H1 (cell line): ENCODE data around the gene CNRIP1. TPM values are rescaled to one million over a fixed set of nuclear protein-coding genes. Genes with fewer than 3 reads are reported as not detected.

Source experiments
- CTCF ChIA-PET: fragments of 300-600 bp; sonication (Branson Sonifier 250); formaldehyde crosslinking; loops from one replicate; lab custom pipeline; 2021; ENCODE audit not compliant: partially characterized antibody; lab: Charles Lee
- POLR2A ChIA-PET: fragments of 300-600 bp; sonication (Branson Sonifier 250); formaldehyde crosslinking; loops from one replicate; lab custom pipeline; 2021; ENCODE audit warnings: inconsistent platforms; ENCODE audit not compliant: partially characterized antibody; lab: Charles Lee
- DNase-seq, 2 experiments: peaks; one replicate each; pipeline versions ENCODE4 v3.0.0 to v3.0.0-alpha.2; 2010 to 2022; ENCODE audit warnings: low spot score in 2 of 2, low read depth in 1 of 2, mixed read lengths in 1 of 2
- FAIRE-seq: peaks from 2 replicates; lab custom pipeline; 2011; peaks lifted over from hg19 to GRCh38; lab: Jason Lieb, UNC
- H2AFZ ChIP-seq: 2 replicates; pipeline ENCODE4 v1.8.1; 2012; ENCODE audit warnings: low read length, inconsistent platforms
- H2AK5ac ChIP-seq: 2 replicates; pipeline ENCODE4 v1.6.1; 2013; ENCODE audit warnings: low read depth, low read length
- H2BK120ac ChIP-seq: replicated peaks from 2 replicates; pipeline ENCODE3; 2013; ENCODE audit warnings: low read depth, low read length, inconsistent platforms
- H2BK12ac ChIP-seq: 2 replicates; pipeline ENCODE4 v1.6.1; 2013; ENCODE audit warnings: low read depth, low read length
- H2BK15ac ChIP-seq: 2 replicates; pipeline ENCODE4 v1.6.1; 2013; ENCODE audit warnings: low read length
- H2BK20ac ChIP-seq: 2 replicates; pipeline ENCODE4 v1.6.1; 2013; ENCODE audit warnings: low read length
- H2BK5ac ChIP-seq: 2 replicates; pipeline ENCODE4 v1.6.1; 2013; ENCODE audit warnings: low read depth, low read length
- H3K14ac ChIP-seq: 2 replicates; pipeline ENCODE4 v1.6.1; 2013; ENCODE audit warnings: inconsistent platforms; ENCODE audit not compliant: insufficient read length
- H3K18ac ChIP-seq: 2 replicates; pipeline ENCODE4 v1.6.1; 2013; ENCODE audit warnings: low read length; ENCODE audit errors: extremely low read depth
- H3K23ac ChIP-seq: 2 replicates; pipeline ENCODE4 v1.6.1; 2013; ENCODE audit warnings: inconsistent platforms; ENCODE audit not compliant: insufficient read length
- H3K23me2 ChIP-seq: 2 replicates; pipeline ENCODE4 v1.6.1; 2013; ENCODE audit warnings: low read depth, low read length
- H3K27ac ChIP-seq: 2 replicates; pipeline ENCODE4 v1.6.1; 2011; ENCODE audit warnings: low read depth, low read length, inconsistent platforms
- H3K27me3 ChIP-seq, 4 experiments: replicated peaks in 1 of 4; 1 replicate in 1 of 4; 2 replicates in 3 of 4; pipeline versions ENCODE4 v1.6.1 to v1.8.1; 2011 to 2013; ENCODE audit warnings: low read length in 3 of 4, mild to moderate bottlenecking in 3 of 4, inconsistent platforms in 2 of 4, mixed read lengths in 2 of 4, moderate library complexity in 1 of 4; ENCODE audit not compliant: control insufficient read depth in 3 of 4, insufficient read depth in 3 of 4; ENCODE audit errors: extremely low read depth in 1 of 4
- H3K36me3 ChIP-seq, 4 experiments: 2 replicates each; pipeline versions ENCODE4 v1.6.1 to v1.8.1; 2011 to 2013; ENCODE audit warnings: mild to moderate bottlenecking in 4 of 4, low read length in 3 of 4, moderate library complexity in 2 of 4, control low read depth in 1 of 4, inconsistent platforms in 1 of 4; ENCODE audit not compliant: insufficient read depth in 4 of 4, control insufficient read depth in 2 of 4
- H3K4ac ChIP-seq: replicated peaks from 2 replicates; pipeline ENCODE3; 2013; ENCODE audit warnings: low read length, low read depth, mixed read lengths, inconsistent platforms; ENCODE audit not compliant: insufficient read length
- H3K4me1 ChIP-seq, 4 experiments: replicated peaks in 1 of 4; 1 replicate in 1 of 4; 2 replicates in 3 of 4; pipeline versions ENCODE4 v1.6.1 to v1.8.1; 2011 to 2013; ENCODE audit warnings: low read length in 3 of 4, inconsistent platforms in 2 of 4, mixed read lengths in 1 of 4; ENCODE audit not compliant: insufficient read depth in 4 of 4, control insufficient read depth in 3 of 4
- H3K4me2 ChIP-seq, 2 experiments: 2 replicates each; pipeline versions ENCODE4 v1.6.1 to v1.8.1; 2011 to 2013; ENCODE audit warnings: low read depth in 2 of 2, low read length in 2 of 2, control low read depth in 1 of 2, inconsistent platforms in 1 of 2, mild to moderate bottlenecking in 1 of 2; ENCODE audit not compliant: insufficient read depth in 1 of 2
- H3K4me3 ChIP-seq, 4 experiments: fragments of 200-600, 300-600 bp in 1 of 4; sonication (generic), shearing (Covaris generic), sonication (Bioruptor Twin) in 1 of 4; 2 replicates each; pipeline versions ENCODE4 v1.5.1 to v1.8.1; 2011 to 2016; ENCODE audit warnings: low read length in 4 of 4, low read depth in 3 of 4, control low read depth in 2 of 4, inconsistent platforms in 2 of 4, mild to moderate bottlenecking in 2 of 4, mixed read lengths in 1 of 4, moderate library complexity in 1 of 4; ENCODE audit not compliant: insufficient read depth in 2 of 4; ENCODE audit errors: extremely low read depth in 1 of 4
- H3K56ac ChIP-seq: replicated peaks from 2 replicates; pipeline ENCODE3; 2013; ENCODE audit warnings: low read depth, mild to moderate bottlenecking, mixed read lengths, low read length, inconsistent platforms; ENCODE audit not compliant: insufficient read length
- H3K79me1 ChIP-seq: 2 replicates; pipeline ENCODE4 v1.6.1; 2013; ENCODE audit warnings: low read depth, low read length, control low read depth
- H3K79me2 ChIP-seq, 2 experiments: 2 replicates each; pipeline versions ENCODE4 v1.6.1 to v1.8.1; 2012 to 2013; ENCODE audit warnings: low read length in 2 of 2, mild to moderate bottlenecking in 2 of 2, inconsistent platforms in 1 of 2; ENCODE audit not compliant: insufficient read depth in 2 of 2, control insufficient read depth in 1 of 2
- H3K9ac ChIP-seq, 4 experiments: replicated peaks in 1 of 4; 1 replicate in 1 of 4; 2 replicates in 3 of 4; pipeline versions ENCODE4 v1.6.1 to v1.8.1; 2011 to 2013; ENCODE audit warnings: low read depth in 3 of 4, low read length in 3 of 4, control low read depth in 2 of 4, mild to moderate bottlenecking in 2 of 4, moderate library complexity in 2 of 4, inconsistent platforms in 1 of 4; ENCODE audit errors: extremely low read depth in 1 of 4
- H3K9me3 ChIP-seq, 2 experiments: 2 replicates each; pipeline versions ENCODE4 v1.6.1 to v1.8.1; 2012 to 2013; ENCODE audit warnings: mild to moderate bottlenecking in 2 of 2, moderate library complexity in 2 of 2, control low read depth in 1 of 2, inconsistent platforms in 1 of 2, low read depth in 1 of 2, low read length in 1 of 2, mixed read lengths in 1 of 2; ENCODE audit not compliant: insufficient read depth in 2 of 2
- H4K20me1 ChIP-seq, 2 experiments: replicated peaks in 1 of 2; 2 replicates each; pipeline versions ENCODE3 to v1.8.1; 2011 to 2013; ENCODE audit warnings: inconsistent platforms in 2 of 2, low read length in 2 of 2, mild to moderate bottlenecking in 1 of 2; ENCODE audit not compliant: insufficient read depth in 2 of 2, control insufficient read depth in 1 of 2
- H4K5ac ChIP-seq: 2 replicates; pipeline ENCODE4 v1.6.1; 2013; ENCODE audit warnings: low read length, low read depth, mixed read lengths, inconsistent platforms; ENCODE audit not compliant: insufficient read length
- H4K8ac ChIP-seq: 2 replicates; pipeline ENCODE4 v1.8.0; 2013; ENCODE audit warnings: mild to moderate bottlenecking, moderate library complexity, low read length, inconsistent platforms; ENCODE audit not compliant: insufficient read depth; ENCODE audit errors: extremely low read depth
- H4K91ac ChIP-seq: replicated peaks from 2 replicates; pipeline ENCODE3; 2013; ENCODE audit warnings: low read length, mixed read lengths, inconsistent platforms; ENCODE audit not compliant: insufficient read length
- CBX5 ChIP-seq: fragments of 300-800, 300-1000 bp; sonication (generic); IDR thresholded peaks from 2 replicates; pipeline ENCODE4 v1.7.1; 2016; ENCODE audit warnings: antibody characterized with exemption, low read length, low read depth
- CEBPB ChIP-seq: IDR thresholded peaks from 2 replicates; pipeline ENCODE4 v1.6.1; 2012; ENCODE audit warnings: low read depth, low read length
- CHD2 ChIP-seq: IDR thresholded peaks from 2 replicates; pipeline ENCODE4 v1.6.1; 2012; ENCODE audit warnings: low read length, improper control_type of control experiment
- EZH2 ChIP-seq: fragments of 200-600 bp; sonication (generic); IDR thresholded peaks from 2 replicates; pipeline ENCODE4 v1.7.1; 2012; ENCODE audit warnings: low read depth, mild to moderate bottlenecking, moderate library complexity, low read length, inconsistent platforms; ENCODE audit not compliant: severe bottlenecking
- FOSL1 ChIP-seq: IDR thresholded peaks from 2 replicates; pipeline ENCODE4 v1.6.1; 2011; ENCODE audit warnings: mild to moderate bottlenecking, low read depth, low read length, moderate library complexity; ENCODE audit not compliant: insufficient read depth
- HDAC6 ChIP-seq: IDR thresholded peaks from one replicate; pipeline ENCODE4 v1.7.1; 2012; ENCODE audit warnings: low read depth, mild to moderate bottlenecking, inconsistent platforms, low read length, moderate library complexity
- KDM4A ChIP-seq: IDR thresholded peaks from one replicate; pipeline ENCODE4 v1.7.1; 2012; ENCODE audit warnings: low read depth, mild to moderate bottlenecking, moderate library complexity, low read length, inconsistent platforms; ENCODE audit not compliant: severe bottlenecking
- PHF8 ChIP-seq: fragments of 200-600 bp; sonication (generic); conservative IDR thresholded peaks from 2 replicates; pipeline ENCODE4 v1.7.1; 2012; ENCODE audit warnings: low read depth, mild to moderate bottlenecking, inconsistent platforms, low read length, moderate library complexity
- POU5F1 ChIP-seq: IDR thresholded peaks from 2 replicates; pipeline ENCODE4 v1.6.1; 2011; ENCODE audit warnings: low read depth, mild to moderate bottlenecking, low read length, moderate library complexity
- RFX5 ChIP-seq: IDR thresholded peaks from 2 replicates; pipeline ENCODE4 v1.6.1; 2011; ENCODE audit warnings: low read depth, low read length, improper control_type of control experiment, borderline replicate concordance
- SIN3A ChIP-seq, 2 experiments: IDR thresholded peaks in 1 of 2; conservative IDR thresholded peaks in 1 of 2; 2 replicates each; pipeline ENCODE4 v1.6.1; 2011 to 2012; ENCODE audit warnings: low read length in 2 of 2, improper control_type of control experiment in 1 of 2, low read depth in 1 of 2, mild to moderate bottlenecking in 1 of 2
- SP1 ChIP-seq: IDR thresholded peaks from 2 replicates; pipeline ENCODE4 v1.6.1; 2011; ENCODE audit warnings: low read depth, low read length
- TAF7 ChIP-seq: optimal IDR thresholded peaks from 2 replicates; pipeline ENCODE3; 2011; ENCODE audit warnings: low read depth, mild to moderate bottlenecking, inconsistent platforms, low read length, moderate library complexity, borderline replicate concordance
- TBP ChIP-seq: IDR thresholded peaks from 2 replicates; pipeline ENCODE4 v1.6.1; 2011; ENCODE audit warnings: low read depth, low read length, improper control_type of control experiment
- ZNF274 ChIP-seq: IDR thresholded peaks from 2 replicates; pipeline ENCODE4 v1.7.0; 2012; ENCODE audit warnings: low read length, borderline replicate concordance; ENCODE audit errors: extremely low read depth
- WGBS, 2 experiments: shearing (Covaris generic) in 1 of 2; methylation state at CpG; one replicate each; pipeline versions ENCODE4 v1.1.6 to v1.1.7; 2013 to 2015; ENCODE audit warnings: low lambda C conversion rate in 2 of 2, mixed read lengths in 2 of 2, inconsistent platforms in 1 of 2, low coverage in 1 of 2, missing lambda C conversion rate in 1 of 2; ENCODE audit not compliant: insufficient replicate concordance in 2 of 2, insufficient coverage in 1 of 2, insufficient read length in 1 of 2; ENCODE audit errors: extremely low coverage in 1 of 2, missing lambda C conversion rate in 1 of 2; 5-methylcytosine and 5-hydroxymethylcytosine counted together
- polyA plus RNA-seq, 7 experiments: library from polyadenylated mRNA; depleted of rRNA in 3 of 7; stranded (reverse) in 5 of 7; unstranded in 2 of 7; fragments of >200 nt in 5 of 7; fragments of 200-250 nt in 2 of 7; gene quantifications; 1 replicate in 5 of 7; 2 replicates in 1 of 7; 4 replicates in 1 of 7; pipeline versions ENCODE4 v1.2.1 to v1.2.3, GENCODE V29; 2011 to 2013; ENCODE audit warnings: missing spikeins in 2 of 7, mixed read lengths in 2 of 7
- total RNA-seq: library from RNA; stranded (reverse); fragmentation: NEBNext Ultra II Directional; extraction: Animal tissue kit (Norgen Biotek cat#: 25700); gene quantifications from 2 replicates; pipeline ENCODE4 v1.2.1, GENCODE V29; 2021

Gene CNRIP1
- total and polyA plus RNA-seq, 2 of the 8 experiments (the other 6 are each of a cell fraction or from before 2014, with no cell fraction given): 4.6 to 7.0 TPM

DNA sequence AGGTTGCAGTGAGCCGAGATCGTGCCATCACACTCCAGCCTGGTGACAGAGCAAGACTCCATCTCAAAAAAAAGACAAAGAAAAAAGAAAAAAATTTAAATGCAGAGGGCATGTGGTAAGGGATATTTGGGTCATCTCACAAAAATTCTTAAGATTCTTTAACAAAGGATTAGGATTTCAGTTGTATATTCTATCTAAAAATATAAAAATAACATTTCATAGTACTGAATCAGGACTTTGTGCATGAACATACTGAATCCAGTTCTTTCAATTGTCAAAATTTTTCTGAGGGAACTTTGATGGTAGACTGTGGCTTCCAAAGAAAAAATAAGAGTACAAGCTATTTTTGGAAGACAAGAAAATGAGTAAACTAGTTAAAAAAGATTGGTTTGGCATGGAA lies 60.9 kb downstream of the CNRIP1 start:
- H3K9ac ChIP-seq: no peak overlapping the region
- FAIRE-seq (no peak), DNase-seq (no peak)
- H4K91ac ChIP-seq: no peak overlapping the region
- TF ChIP-seq SIN3A (conservative IDR thresholded peaks at IDR 0.05 in 1 of 2, IDR thresholded peaks at IDR 0.05 in 1 of 2; ENCODE audit: low read depth in 1 of 2, low read length in 2 of 2) (no peak), PHF8 (no peak), EZH2 (no peak), TAF7 (no peak), ZNF274 (no peak), RFX5 (no peak), TBP (no peak), FOSL1 (no peak), CEBPB (no peak), KDM4A (no peak), CHD2 (no peak), CBX5 (no peak), POU5F1 (no peak), HDAC6 (no peak), SP1 (no peak)
- no peak overlapping the region for H3K18ac ChIP-seq
- no peak overlapping the region for H4K8ac ChIP-seq
- H3K14ac ChIP-seq: no peak overlapping the region
- H3K23me2 ChIP-seq: no peaks in the 10 kb centered on the region
- no peak overlapping the region for H2BK15ac ChIP-seq
- H3K56ac ChIP-seq: no peak overlapping the region
- WGBS, 2 experiments: 100% methylated on average over 2 of the region's 2 CpGs; no CpG with 5 or more reads in 1 of the 2 experiments
- no peak overlapping the region for H4K5ac ChIP-seq
- H2AFZ ChIP-seq: no peak overlapping the region
- no peak overlapping the region for H2BK120ac ChIP-seq
- ChIA-PET POLR2A (no interaction called here), CTCF (no interaction called here)
- H3K79me2 ChIP-seq: no peaks in the 10 kb centered on the region
- H3K4me2 ChIP-seq: no peak overlapping the region
- no peaks in the 10 kb centered on the region for H3K27me3 ChIP-seq
- H2BK5ac ChIP-seq: no peak overlapping the region
- H4K20me1 ChIP-seq: no peaks in the 10 kb centered on the region
- no peak overlapping the region for H3K4ac ChIP-seq
- no peak overlapping the region for H2BK12ac ChIP-seq
- no peaks in the 10 kb centered on the region for H3K36me3 ChIP-seq
- H3K4me3 ChIP-seq: no peak overlapping the region
- no peaks in the 10 kb centered on the region for H3K79me1 ChIP-seq
- H3K4me1 ChIP-seq: peaks cover 0 to 6% (median 2%) of the 10 kb centered on the region in 4 experiments; a peak in 4 of 7 replicates
- H2BK20ac ChIP-seq: no peak overlapping the region
- H3K23ac ChIP-seq: no peak overlapping the region
- H3K9me3 ChIP-seq: no peaks in the 10 kb centered on the region
- no peak overlapping the region for H2AK5ac ChIP-seq
- no peak overlapping the region for H3K27ac ChIP-seq
